ENCODE data around the gene BRF1.

DNA sequence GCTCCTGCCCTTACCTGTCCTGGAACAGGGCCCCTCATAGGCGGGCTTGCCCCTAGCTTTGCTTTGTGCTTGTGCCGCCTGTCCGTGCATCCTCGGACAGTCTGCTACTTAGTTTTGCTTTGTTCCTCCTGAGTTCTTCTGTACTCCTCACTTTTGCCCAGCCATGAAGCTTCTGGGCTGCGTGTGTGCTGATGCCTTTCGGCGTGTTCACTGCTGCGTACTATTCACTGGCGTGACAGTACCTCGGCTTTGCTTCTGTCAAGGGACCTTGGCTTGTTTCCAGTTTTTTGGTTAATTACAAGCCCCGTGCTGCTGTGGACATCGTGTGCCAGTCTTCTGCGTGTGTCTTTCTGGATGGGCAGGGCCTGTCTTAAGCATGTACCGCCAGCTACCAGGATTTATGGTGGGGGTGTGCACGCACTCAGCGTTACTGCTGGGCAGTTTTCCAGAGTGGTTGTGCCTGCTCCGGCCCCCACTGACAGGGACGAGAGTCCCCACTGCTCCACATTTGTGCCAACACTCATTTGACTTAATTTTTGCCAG, 16.2 kb upstream of the BRF1 start:
- TF ChIP-seq, protein P1, sequence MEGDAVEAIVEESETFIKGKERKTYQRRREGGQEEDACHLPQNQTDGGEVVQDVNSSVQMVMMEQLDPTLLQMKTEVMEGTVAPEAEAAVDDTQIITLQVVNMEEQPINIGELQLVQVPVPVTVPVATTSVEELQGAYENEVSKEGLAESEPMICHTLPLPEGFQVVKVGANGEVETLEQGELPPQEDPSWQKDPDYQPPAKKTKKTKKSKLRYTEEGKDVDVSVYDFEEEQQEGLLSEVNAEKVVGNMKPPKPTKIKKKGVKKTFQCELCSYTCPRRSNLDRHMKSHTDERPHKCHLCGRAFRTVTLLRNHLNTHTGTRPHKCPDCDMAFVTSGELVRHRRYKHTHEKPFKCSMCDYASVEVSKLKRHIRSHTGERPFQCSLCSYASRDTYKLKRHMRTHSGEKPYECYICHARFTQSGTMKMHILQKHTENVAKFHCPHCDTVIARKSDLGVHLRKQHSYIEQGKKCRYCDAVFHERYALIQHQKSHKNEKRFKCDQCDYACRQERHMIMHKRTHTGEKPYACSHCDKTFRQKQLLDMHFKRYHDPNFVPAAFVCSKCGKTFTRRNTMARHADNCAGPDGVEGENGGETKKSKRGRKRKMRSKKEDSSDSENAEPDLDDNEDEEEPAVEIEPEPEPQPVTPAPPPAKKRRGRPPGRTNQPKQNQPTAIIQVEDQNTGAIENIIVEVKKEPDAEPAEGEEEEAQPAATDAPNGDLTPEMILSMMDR (IDR thresholded peaks at IDR 0.05; ENCODE audit: poor library complexity) = no peak
- TF ChIP-seq EZH2 (IDR thresholded peaks at IDR 0.05; ENCODE audit: borderline replicate concordance) = no peak
- TF ChIP-seq EZH2phosphoT487 (IDR thresholded peaks at IDR 0.05; ENCODE audit: low read depth, severe bottlenecking, unreplicated experiment) = no peak

Data from hepatocyte (in vitro differentiated cells).